Measurements from ENCODE around the gene RDH12.
"Not testable (repeated sequence)": the region's sequence is repeated elsewhere in the genome, so short reads cannot be mapped to it uniquely, and the experiment has no call there.

RDH12 gene

DNA sequence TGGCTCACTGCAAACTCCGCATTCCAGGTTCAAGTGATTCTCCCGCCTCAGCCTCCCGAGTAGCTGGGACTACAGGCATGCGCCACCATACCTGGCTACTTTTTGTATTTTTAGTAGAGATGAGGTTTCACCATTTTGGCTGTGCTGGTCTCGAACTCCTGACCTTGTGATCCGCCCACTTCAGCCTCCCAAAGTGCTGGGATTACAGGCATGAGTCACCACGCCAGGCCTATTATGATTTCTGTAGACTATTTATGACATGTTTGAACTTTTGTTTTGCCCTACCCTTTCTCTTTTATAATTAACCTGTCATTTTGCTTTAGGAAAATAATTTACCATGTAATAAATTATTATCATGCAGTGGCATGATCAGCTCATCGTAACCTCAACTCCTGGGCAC, at the start of gene RDH12:
RDH12 (plus strand) TSS at position 395 of the 400 bp plus-strand sequence. CDS start 20,757 bp downstream, outside the sequence.
- not testable (repeated sequence) for DNase-seq

GRCh38 chr14:67652189-67652588, 49.5 kb upstream of the RDH12 start:
- DNase-seq, result no peak

GRCh38 chr14:67653651-67654280, 47.9 kb upstream of the RDH12 start:
- no peak for DNase-seq

- DNase-seq, result no peak
Observed at GRCh38 chr14:67663633-67664032, 38.1 kb upstream of the RDH12 start.

DNA sequence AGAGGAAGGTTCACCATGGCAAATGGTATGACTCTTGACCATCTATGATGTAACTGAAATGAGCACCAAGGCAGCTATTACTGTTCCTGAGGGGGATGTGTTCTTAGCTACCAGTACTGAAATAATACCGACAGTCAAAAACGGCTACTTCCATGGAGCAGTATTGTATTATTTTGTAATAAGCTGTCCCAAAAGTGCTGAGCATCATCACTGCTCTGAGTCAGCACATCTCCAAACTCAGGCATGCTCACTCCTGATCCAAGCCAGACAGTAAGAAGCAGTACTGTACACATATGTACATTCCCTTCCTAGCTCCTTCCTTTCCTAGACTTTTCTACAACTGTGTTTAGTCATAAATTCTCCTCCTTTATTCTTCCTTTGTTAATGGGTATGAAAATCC, 35.8 kb upstream of the RDH12 start:
- no peak for DNase-seq

DNA sequence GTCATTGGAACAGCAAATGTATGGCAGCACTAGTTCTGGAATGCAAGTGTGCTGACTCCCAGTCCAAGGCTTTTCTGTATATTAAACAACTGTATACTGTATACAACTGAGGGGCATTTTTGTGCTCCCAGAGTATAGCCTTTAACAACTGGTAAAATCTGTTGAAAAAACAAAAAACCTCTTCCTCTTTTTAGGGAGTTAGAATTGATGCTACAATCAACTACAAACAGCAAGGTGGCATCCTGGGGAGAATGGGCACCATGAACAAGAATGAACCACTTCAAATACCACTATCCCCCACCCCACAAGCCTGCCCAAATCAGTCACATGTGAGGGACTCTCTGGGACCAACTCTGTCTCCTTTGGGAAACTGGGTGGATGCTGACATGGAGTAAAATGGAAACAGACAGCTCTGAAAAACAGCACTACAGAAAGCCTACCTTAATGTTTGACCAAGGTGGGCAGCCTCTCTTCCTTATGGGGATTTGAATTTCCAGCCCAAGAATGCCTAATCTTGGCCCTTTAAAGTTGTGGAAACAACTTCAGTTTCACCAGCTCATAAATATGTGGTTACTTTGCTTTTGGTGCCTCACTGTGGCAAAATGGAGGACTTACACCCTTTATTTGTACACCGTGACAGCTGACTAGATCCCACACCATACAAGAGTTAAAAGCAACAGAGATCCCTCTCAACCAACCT, 34.8 kb upstream of the RDH12 start:
- DNase-seq, result peak; percentile 3 to 41

DNA sequence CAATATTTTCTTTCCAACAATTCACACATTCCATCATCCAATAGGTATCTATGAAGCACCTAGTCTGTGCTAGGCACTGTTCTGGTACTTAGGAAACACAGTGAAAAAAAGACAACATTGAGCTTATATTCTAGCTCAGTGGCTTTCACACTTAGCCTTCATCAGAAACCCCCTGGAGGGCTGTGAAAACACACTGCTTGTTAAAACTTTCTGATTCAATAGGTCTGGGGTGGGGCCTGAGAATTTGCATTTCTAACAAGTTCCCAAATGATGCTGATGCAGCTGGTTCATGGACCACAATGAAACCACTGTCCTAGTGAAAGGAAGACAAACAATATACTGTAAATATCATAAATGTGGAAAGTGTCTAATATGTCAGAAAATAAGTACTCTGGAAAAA, 33.1 kb upstream of the RDH12 start:
- no peak for DNase-seq

GRCh38 chr14:67673451-67673850, 28.2 kb upstream of the RDH12 start:
- DNase-seq, result no peak

DNA sequence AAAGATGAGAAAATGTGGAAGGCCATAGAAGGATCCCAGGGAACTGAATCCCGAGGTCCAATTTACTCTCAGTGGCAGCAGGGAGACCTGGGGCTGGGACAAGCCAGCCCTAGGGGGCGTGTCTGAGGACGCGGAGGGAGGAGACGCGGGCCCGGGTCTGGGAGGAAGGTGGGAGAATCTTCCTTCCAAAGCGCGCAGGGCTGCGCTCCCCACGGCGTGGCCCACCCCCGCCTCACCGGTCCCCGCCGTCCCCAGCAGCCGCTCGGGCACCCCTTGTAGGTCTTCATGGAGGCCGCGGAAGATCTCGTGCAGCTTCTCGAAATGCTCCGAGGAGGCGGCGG, 27.6 kb upstream of the RDH12 start:
- peak; percentile 59 to 61 for DNase-seq

GRCh38 chr14:67674480-67675218, 27.0 kb upstream of the RDH12 start, which contains the start of gene VTI1B:
TSS of gene VTI1B (minus strand) at chr14:67674632. CDS start at chr14:67674489, 143 bp downstream.
- DNase-seq, result peak; percentile 76 to 77

- no peak for DNase-seq
Observed at GRCh38 chr14:67675219-67675582, 26.5 kb upstream of the RDH12 start.

- no peak for DNase-seq
Observed at GRCh38 chr14:67679006-67679405, 22.7 kb upstream of the RDH12 start.

GRCh38 chr14:67680121-67680602, 21.5 kb upstream of the RDH12 start:
- no peak for DNase-seq

DNA sequence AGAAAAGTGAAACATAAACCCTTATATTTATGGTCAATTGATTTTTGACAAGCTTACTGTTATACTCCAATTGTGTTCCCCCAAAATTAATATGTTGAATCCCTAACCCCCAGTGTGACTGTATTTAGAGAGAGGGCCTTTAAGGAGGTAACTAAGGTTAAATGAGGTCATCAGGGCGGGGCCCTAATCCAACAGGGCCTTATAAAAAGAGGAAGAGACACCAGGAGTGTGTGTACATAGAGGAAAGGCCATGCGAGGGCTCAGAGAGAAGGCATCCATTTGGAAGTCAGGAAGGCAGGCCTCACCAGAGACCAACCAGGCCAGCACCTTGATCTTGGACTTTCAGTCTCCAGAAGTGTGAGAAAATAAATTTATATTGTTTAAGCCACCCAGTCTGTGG, 20.7 kb upstream of the RDH12 start:
- no peak for DNase-seq

- DNase-seq, result no peak
Observed at GRCh38 chr14:67683842-67684241, 17.8 kb upstream of the RDH12 start.

- no peak for DNase-seq
Observed at GRCh38 chr14:67690011-67690410, 11.7 kb upstream of the RDH12 start.

GRCh38 chr14:67694791-67695393, 6.8 kb upstream of the RDH12 start:
- peak; percentile 75 to 94 for DNase-seq

- peak; percentile 90 to 93 for DNase-seq
Observed at GRCh38 chr14:67695394-67695949, 6.2 kb upstream of the RDH12 start, which contains the start of gene RDH11. TSS of gene RDH11 (minus strand) at chr14:67695764. CDS start at chr14:67695703, 61 bp downstream.

DNA sequence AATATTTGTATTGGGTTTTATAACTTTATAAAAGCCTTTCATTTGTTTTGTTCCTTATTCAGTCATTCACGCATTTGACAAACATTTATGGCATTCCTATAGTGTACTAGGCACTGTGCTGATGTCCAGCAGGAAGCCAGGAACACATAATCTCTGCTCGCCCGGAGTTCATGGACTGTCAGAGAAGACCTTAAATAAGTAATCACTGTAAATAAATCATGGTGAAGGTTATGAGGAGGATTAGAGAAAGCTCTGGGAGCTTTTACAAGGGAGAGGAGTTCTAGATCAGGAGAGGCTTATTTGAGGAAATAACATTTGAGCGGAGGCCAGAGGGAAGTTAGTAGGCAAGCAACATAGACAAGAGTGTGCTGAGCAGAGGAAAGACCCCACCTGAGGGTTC, 4.7 kb upstream of the RDH12 start:
- DNase-seq, result no peak

DNA sequence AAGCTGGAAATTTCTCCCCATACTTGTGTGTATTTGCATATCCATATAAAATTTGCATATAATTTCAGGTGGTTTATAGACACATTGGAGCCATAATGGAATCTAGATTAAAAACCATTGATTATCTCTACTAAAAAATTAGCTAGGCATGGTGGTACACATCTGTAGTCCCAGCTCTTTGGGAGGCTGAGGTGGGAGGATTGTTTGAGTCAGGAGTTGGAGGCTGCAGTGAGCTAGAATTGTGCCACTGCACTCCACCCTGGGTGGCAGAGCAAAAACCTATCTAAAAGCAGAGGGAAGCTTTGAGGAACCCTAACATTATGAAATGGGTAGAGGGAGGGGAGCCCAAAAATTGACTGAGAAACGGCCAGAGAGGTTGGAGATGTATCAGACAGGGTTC, 3.5 kb upstream of the RDH12 start:
- DNase-seq, result no peak

DNA sequence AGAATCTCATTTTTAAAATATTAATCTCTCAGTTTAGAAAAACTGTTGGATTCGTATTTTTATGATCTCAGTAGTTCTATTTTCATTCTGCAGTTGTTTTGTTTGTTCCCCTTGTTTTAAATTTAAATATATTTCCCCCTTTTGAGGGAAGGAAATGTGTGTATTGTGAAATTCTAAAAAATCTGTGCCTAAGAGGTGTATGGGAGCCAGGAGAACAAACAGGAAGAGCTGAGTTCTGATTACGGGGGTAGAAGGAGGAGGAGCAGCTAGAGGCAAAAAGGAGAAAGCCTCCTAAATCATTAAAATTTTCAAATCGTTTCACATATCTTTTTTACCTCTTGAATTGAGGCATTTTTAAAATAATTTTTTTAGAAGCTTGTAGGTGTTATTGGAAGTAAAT, 2.3 kb downstream of the RDH12 start:
- DNase-seq, result no peak

DNA sequence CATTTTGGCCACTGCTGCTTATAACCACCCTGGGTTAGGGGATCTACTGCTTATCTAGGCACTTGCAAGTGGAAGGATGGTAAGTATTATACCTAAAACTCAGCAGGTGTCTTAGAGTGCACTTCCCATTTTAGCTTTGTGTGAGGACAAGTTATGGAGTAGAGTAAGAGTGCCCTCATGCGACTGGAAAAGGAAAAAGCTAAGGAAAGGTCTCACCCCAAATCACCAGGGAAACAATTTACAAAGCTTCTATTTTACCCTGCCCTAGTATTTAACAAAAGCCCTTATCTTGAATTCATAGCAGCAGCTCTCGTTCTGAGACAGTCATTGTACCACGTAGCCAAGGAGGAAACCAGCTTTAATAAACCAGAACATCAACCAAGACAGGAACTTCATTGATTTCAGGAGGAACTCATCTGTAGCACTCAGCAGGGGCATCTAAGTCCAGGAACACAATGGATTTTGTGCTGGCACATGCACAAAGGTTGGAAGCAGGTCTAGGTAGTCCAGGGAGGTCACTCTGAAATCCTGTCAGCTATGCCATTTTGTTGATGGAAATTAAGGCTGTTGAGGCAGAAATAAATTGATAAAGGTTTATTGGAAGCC, 2.9 kb downstream of the RDH12 start:
- DNase-seq, result peak; percentile 58 to 79

- DNase-seq, result no peak
Observed at GRCh38 chr14:67705211-67705610, 3.5 kb downstream of the RDH12 start.

Data from NCI-H2081 (cell line).